CD4-positive, alpha-beta T cell treated with Interleukin-4 for 1 hour (primary cell): ENCODE measurements around the gene CCDC77.

Source experiments
- DNase-seq, 2 donors: peaks; one replicate each; pipeline ENCODE4 v3.0.0-alpha.2; 2020 to 2022

CCDC77 gene

DNA sequence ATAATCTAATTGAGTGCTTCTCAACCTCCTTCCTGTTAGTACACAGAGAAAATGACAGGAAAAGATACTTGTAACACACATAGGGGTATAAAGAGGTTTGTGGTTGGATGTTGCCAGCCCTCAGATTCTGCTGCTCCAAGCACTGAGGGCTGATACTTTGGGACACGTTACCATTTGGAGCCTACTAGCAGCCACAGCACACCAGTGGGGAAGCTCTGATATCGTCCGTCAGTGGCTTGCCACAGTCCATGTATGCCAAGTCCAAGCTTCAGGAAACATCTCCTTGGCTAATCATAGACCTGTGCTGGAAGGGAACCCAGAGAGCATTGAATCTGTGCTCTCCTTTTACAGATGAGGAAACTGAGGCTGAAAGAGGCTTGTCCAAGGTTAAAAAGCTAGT is 80.6 kb downstream of the CCDC77 start:
- no peak for DNase-seq

DNA sequence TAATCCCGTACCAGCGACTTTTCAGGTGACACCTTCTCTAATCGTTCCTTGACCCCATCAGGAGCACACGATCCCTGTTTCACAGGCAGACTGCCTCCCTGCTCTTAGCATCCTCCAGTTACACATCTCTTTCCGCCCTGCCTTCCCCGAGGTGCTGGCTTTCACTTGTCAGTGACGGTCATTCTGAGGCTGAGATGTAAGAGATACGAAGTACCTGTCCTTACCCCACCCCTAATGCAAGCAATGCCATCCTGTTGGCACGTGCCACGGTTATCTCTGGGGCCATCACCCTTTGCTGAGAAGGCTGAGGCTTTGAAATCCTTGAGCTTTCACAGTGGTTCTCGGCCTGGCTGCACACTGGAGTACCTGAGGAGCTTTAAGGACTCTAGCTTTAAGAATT is 82.7 kb downstream of the CCDC77 start:
- no peak for DNase-seq

DNA sequence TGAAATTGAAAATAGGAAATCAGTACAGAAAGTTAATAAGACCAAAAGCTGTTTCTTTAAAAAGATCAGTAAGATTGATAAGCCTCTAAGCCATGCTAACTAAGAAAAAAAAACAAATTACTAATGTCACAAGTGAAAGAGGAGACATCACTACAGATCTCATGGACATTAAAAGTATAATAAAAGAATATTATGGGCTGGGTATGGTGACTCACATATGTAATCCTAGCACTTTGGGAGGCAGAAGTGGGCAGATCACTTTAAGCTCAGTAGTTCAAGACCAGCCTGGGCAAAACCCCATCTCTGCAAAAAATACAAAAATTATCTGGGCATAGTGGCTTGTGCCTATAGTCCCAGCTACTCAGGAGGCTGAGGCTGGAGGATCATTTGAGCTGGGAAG is 88.8 kb downstream of the CCDC77 start:
- no peak for DNase-seq
